Nephron progenitor cell (in vitro differentiated cells): Measurements from ENCODE around the gene CHMP4A.
"Not testable (repeated sequence)": the region's sequence is repeated elsewhere in the genome, so short reads cannot be mapped to it uniquely, and the experiment has no call there.

Source experiments
- DNase-seq: peaks from one replicate; pipeline ENCODE4 v3.0.0; 2021
- H3K27ac Mint-ChIP-seq: 2 replicates; pipeline ENCODE4 v1.8.0; 2021; ENCODE audit warnings: mild to moderate bottlenecking, moderate library complexity, mixed read lengths
- H3K27me3 Mint-ChIP-seq: 2 replicates; pipeline ENCODE4 v1.8.0; 2021; ENCODE audit warnings: mild to moderate bottlenecking, low read depth, mixed read lengths; ENCODE audit not compliant: poor library complexity
- H3K36me3 Mint-ChIP-seq: 2 replicates; pipeline ENCODE4 v1.8.0; 2021; ENCODE audit warnings: low read depth, mixed read lengths
- H3K4me1 Mint-ChIP-seq: 2 replicates; pipeline ENCODE4 v1.8.0; 2021; ENCODE audit warnings: mixed read lengths
- H3K4me3 Mint-ChIP-seq: 2 replicates; pipeline ENCODE4 v1.8.0; 2021; ENCODE audit warnings: mild to moderate bottlenecking, moderate library complexity, mixed read lengths
- H3K9me3 Mint-ChIP-seq: 2 replicates; pipeline ENCODE4 v1.8.0; 2021; ENCODE audit warnings: mild to moderate bottlenecking, moderate library complexity, mixed read lengths
- TF ChIP-seq, protein P1 (sequence below): fragments of 200-600 bp; sonication (generic); IDR thresholded peaks from 2 replicates; pipeline ENCODE4 v1.5.0; 2021; ENCODE audit warnings: antibody characterized with exemption

Gene CHMP4A

DNA sequence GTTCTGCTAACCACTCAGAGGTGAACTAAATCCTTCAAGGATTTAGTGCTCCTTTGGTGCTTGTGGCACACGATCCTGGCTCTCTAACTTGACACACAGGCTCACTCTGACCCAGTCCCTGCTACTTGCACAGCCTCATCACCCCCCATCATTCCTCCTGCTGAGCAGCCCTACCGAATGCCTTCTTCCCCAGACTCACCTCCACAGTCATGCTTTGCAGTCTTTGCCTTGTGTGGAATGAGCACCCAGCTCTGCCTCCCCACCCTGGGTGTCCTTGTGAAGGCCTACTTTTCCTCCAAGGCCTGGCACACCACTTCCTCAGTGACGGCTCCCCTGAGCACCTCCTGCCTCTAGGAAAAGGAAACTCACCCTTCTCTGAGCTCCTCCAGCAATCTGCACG is 37.1 kb upstream of the CHMP4A start:
- DNase-seq: no peak
- Mint-ChIP-seq H3K9me3 (no peaks in the 10 kb centered on the region), H3K36me3 (no peaks in the 10 kb centered on the region), H3K27ac (no peak overlapping the region), H3K27me3 (peaks cover 22% of the 10 kb centered on the region), H3K4me3 (no peak overlapping the region), H3K4me1 (no peaks in the 10 kb centered on the region)
- TF ChIP-seq, protein P1, sequence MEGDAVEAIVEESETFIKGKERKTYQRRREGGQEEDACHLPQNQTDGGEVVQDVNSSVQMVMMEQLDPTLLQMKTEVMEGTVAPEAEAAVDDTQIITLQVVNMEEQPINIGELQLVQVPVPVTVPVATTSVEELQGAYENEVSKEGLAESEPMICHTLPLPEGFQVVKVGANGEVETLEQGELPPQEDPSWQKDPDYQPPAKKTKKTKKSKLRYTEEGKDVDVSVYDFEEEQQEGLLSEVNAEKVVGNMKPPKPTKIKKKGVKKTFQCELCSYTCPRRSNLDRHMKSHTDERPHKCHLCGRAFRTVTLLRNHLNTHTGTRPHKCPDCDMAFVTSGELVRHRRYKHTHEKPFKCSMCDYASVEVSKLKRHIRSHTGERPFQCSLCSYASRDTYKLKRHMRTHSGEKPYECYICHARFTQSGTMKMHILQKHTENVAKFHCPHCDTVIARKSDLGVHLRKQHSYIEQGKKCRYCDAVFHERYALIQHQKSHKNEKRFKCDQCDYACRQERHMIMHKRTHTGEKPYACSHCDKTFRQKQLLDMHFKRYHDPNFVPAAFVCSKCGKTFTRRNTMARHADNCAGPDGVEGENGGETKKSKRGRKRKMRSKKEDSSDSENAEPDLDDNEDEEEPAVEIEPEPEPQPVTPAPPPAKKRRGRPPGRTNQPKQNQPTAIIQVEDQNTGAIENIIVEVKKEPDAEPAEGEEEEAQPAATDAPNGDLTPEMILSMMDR: no peak

GRCh38 chr14:24249230-24250021 is 36.1 kb upstream of the CHMP4A start:
- TF ChIP-seq, protein P1: no peak
- Mint-ChIP-seq H3K36me3 (no peaks in the 10 kb centered on the region), H3K4me1 (peaks cover 6% of the 10 kb centered on the region), H3K27ac (no peak overlapping the region), H3K4me3 (no peak overlapping the region), H3K9me3 (no peaks in the 10 kb centered on the region), H3K27me3 (peaks cover 22% of the 10 kb centered on the region)
- no peak for DNase-seq

DNA sequence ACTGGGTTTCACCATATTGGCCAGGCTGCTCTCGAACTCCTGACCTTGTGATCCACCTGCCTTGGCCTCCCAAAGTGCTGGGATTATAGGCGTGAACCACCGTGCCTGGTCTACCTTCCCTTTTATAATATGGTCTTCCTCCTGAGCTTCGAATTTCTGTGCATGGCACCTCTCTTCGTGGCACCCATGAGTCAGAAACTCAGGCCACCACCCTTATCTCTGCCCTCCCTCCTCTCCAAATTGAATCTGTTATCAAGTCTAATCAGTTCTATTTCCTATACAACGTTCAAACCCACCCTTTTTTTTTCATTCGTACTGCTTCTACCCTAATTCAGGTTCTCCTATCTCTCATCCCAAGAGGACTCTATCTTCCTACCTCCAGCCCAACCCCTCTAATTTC is 34.1 kb upstream of the CHMP4A start:
- peaks cover 17% of the 10 kb centered on the region for H3K4me1 Mint-ChIP-seq
- H3K36me3 Mint-ChIP-seq: no peaks in the 10 kb centered on the region
- no peak for DNase-seq
- H3K27ac Mint-ChIP-seq: peak overlapping the region; percentile 18
- no peak overlapping the region for H3K4me3 Mint-ChIP-seq
- TF ChIP-seq, protein P1: no peak
- no peaks in the 10 kb centered on the region for H3K9me3 Mint-ChIP-seq
- peaks cover 26% of the 10 kb centered on the region for H3K27me3 Mint-ChIP-seq

DNA sequence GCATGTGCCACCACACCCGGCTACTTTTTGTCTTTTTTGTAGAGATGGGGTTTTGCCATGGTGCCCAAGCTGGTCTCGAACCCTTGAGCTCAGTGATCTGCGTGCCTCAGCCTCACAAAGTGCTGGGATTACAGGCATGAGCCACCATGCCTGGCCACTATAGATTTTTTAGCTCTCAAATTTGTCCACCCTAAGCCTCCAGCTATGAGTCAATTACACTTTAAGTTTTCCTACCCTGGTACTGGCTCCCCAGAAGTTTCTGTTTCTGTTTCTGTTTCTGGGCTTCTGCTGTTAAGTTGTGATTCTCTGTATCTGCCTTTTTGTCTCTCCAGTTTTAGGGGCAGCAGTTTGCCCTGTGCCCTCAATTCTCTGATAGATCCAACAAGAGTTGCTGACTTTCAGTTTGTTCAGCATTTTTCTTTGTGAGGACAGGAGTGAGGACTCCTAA is 33.5 kb upstream of the CHMP4A start:
- H3K27ac Mint-ChIP-seq: no peak overlapping the region
- no peak for DNase-seq
- peaks cover 26% of the 10 kb centered on the region for H3K27me3 Mint-ChIP-seq
- H3K4me3 Mint-ChIP-seq: no peak overlapping the region
- no peaks in the 10 kb centered on the region for H3K9me3 Mint-ChIP-seq
- TF ChIP-seq, protein P1: no peak
- no peaks in the 10 kb centered on the region for H3K36me3 Mint-ChIP-seq
- H3K4me1 Mint-ChIP-seq: peaks cover 21% of the 10 kb centered on the region

DNA sequence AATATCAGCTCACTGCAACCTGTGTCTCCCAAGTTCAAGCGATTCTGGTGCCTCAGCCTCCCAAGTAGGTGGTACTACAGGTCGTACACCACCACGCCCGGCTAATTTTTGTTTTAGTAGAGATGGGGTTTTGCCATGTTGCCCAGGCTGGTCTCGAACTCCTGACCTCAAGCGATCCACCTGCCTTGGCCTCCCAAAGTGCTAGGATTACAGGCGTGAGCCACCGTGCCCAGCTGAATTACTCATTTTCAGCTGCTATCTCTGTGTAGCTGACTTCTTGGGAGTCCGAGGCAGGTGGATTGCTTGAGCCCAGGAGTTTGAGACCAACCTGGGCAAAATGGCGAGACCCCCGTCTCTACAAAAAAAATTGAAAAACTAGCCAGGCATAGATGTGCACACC is 32.1 kb upstream of the CHMP4A start:
- not testable (repeated sequence) for DNase-seq, H3K4me3 Mint-ChIP-seq, H3K9me3 Mint-ChIP-seq, H3K36me3 Mint-ChIP-seq, H3K27ac Mint-ChIP-seq
- Mint-ChIP-seq H3K27me3 (peaks cover 23% of the 10 kb centered on the region), H3K4me1 (peaks cover 33% of the 10 kb centered on the region)

DNA sequence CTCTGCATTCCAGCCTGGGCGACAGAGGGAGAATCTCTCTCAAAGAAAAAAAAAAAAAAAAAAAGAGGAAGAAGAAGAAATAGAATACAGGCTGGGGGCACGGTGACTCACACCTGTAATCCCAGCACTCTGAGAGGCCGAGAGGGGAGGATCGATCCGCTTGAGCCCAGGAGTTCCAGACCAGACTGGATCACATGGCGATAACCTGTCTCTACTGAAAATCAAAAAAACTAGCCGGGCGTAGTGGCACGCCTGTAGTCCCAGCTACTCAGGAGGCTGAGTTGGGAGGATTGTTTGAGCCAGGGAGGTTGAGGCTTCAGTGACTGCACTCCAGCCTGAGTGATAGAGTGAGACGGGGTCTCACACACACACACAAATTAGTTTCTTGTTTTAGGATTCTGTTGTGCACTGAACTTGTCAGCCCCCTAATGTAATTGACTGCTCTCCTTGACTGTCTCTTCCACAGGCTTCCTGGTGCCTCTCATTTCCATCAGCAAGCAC is 30.1 kb upstream of the CHMP4A start:
- Mint-ChIP-seq H3K4me1 (peaks cover 41% of the 10 kb centered on the region), H3K36me3 (peaks cover 13% of the 10 kb centered on the region), H3K27me3 (peaks cover 17% of the 10 kb centered on the region), H3K9me3 (no peaks in the 10 kb centered on the region), H3K27ac (peak overlapping the region; percentile 100), H3K4me3 (peak overlapping the region; percentile 97)
- no peak for DNase-seq
- TF ChIP-seq, protein P1: no peak
